Stimulated activated CD8-positive, alpha-beta memory T cell treated with anti-CD3 and anti-CD28 coated beads, Interleukin-12 subunit alpha, Interleukin-12 subunit beta, amount 100 ng/mL, for 24 hours (primary cell): ENCODE results near the gene PLCL2.
"Not testable (repeated sequence)": the region's sequence is repeated elsewhere in the genome, so short reads cannot be mapped to it uniquely, and the experiment has no call there.

Source experiments
- DNase-seq: peaks from one replicate; pipeline ENCODE4 v3.0.0-alpha.2; 2020; ENCODE audit errors: extremely low read depth

Gene PLCL2

GRCh38 chr3:17119201-17120072 lies 234.7 kb downstream of the PLCL2 start:
- DNase-seq: no peak

- no peak for DNase-seq
These were observed 235.4 kb downstream of the PLCL2 start for GRCh38 chr3:17120115-17120514.

GRCh38 chr3:17121336-17121735 lies 236.6 kb downstream of the PLCL2 start:
- no peak for DNase-seq

- DNase-seq: no peak
These were observed 238.0 kb downstream of the PLCL2 start for GRCh38 chr3:17122758-17123157.

GRCh38 chr3:17125738-17126442 lies 241.1 kb downstream of the PLCL2 start:
- no peak for DNase-seq

- not testable (repeated sequence) for DNase-seq
These were observed 243.9 kb downstream of the PLCL2 start for GRCh38 chr3:17128671-17129070.

- no peak for DNase-seq
These were observed 244.8 kb downstream of the PLCL2 start for GRCh38 chr3:17129556-17129955.

GRCh38 chr3:17130956-17131355 lies 246.2 kb downstream of the PLCL2 start:
- no peak for DNase-seq

- DNase-seq: no peak
These were observed 247.7 kb downstream of the PLCL2 start for GRCh38 chr3:17132286-17133115.

- DNase-seq: no peak
These were observed 249.1 kb downstream of the PLCL2 start for GRCh38 chr3:17133632-17134545.

GRCh38 chr3:17135696-17136095 lies 250.9 kb downstream of the PLCL2 start:
- no peak for DNase-seq

GRCh38 chr3:17136136-17136721 lies 251.5 kb downstream of the PLCL2 start:
- no peak for DNase-seq

GRCh38 chr3:17137321-17137826 lies 252.6 kb downstream of the PLCL2 start:
- DNase-seq: no peak

- DNase-seq: no peak
These were observed 253.7 kb downstream of the PLCL2 start for GRCh38 chr3:17138246-17139039.
